Gastrocnemius medialis (tissue), 4 donors: Measurements from ENCODE around the gene AKAP13. TPM values are rescaled to one million over a fixed set of nuclear protein-coding genes. Genes with fewer than 3 reads are reported as not detected.

Source experiments
- ATAC-seq, 2 donors: fragments of 150-250 bp; one replicate each; pipeline ENCODE4 v1.9.1; 2016
- DNase-seq, 2 donors: peaks; one replicate each; pipeline ENCODE4 v3.0.0-alpha.2; 2019
- H3K27ac ChIP-seq, 4 donors: fragments of 200-600 bp; sonication (generic); 1 replicate in 1 of 4; 2 replicates in 3 of 4; pipeline ENCODE4 v1.5.1; 2016 to 2018; ENCODE audit warnings: mild to moderate bottlenecking in 2 of 4, moderate library complexity in 1 of 4
- H3K27me3 ChIP-seq, 3 donors: fragments of 200-600 bp; sonication (generic) in 2 of 3; 1 replicate in 1 of 3; 2 replicates in 2 of 3; pipeline versions ENCODE4 v1.5.1 to v1.6.0; 2016 to 2019; ENCODE audit warnings: mild to moderate bottlenecking in 1 of 3, moderate library complexity in 1 of 3
- H3K36me3 ChIP-seq, 2 donors: fragments of 200-600 bp; sonication (generic) in 1 of 2; one replicate each; pipeline ENCODE4 v1.5.1; 2017 to 2018
- H3K4me1 ChIP-seq, 2 donors: fragments of 200-600 bp; sonication (generic) in 1 of 2; one replicate each; pipeline ENCODE4 v1.5.1; 2016 to 2017; ENCODE audit warnings: mild to moderate bottlenecking in 2 of 2
- H3K4me3 ChIP-seq, 4 donors: fragments of 200-600 bp; sonication (generic) in 3 of 4; 1 replicate in 1 of 4; 2 replicates in 3 of 4; pipeline ENCODE4 v1.5.1; 2016 to 2019; ENCODE audit warnings: mild to moderate bottlenecking in 2 of 4
- H3K9me3 ChIP-seq, 3 donors: fragments of 200-600 bp; sonication (generic) in 2 of 3; 1 replicate in 1 of 3; 2 replicates in 2 of 3; pipeline ENCODE4 v1.5.1; 2016 to 2019
- POLR2A ChIP-seq, 2 donors: fragments of 450-650 bp; IDR thresholded peaks; one replicate each; pipeline ENCODE4 v1.6.1; 2017; ENCODE audit warnings: antibody characterized with exemption in 2 of 2, mild to moderate bottlenecking in 2 of 2, moderate library complexity in 2 of 2
- in situ Hi-C, 4 donors: fragments of 200-750 bp; cut with MboI; loops; one replicate each; pipeline versions ENCODE4 v1.15.0 to v1.8.0; 2017; ENCODE audit warnings: low sequenced_read_pairs in 4 of 4
- intact Hi-C: fragments of 100-400 bp; cut with DNase I; formaldehyde crosslinking; loops from one replicate; pipeline ENCODE4 v1.15.1; 2023; ENCODE audit warnings: low total_unique reads
- total RNA-seq, 4 donors: library from RNA; depleted of rRNA; stranded (reverse); fragments of >200 nt; gene quantifications; one replicate each; pipeline versions ENCODE4 v1.1.0 to v1.2.3, GENCODE V29; 2016
- TF ChIP-seq, protein P1 (sequence below), 5 experiments: fragments of 450-650 bp in 3 of 5; fragments of 200-600 bp in 2 of 5; sonication (generic) in 2 of 5; IDR thresholded peaks in 4 of 5; conservative IDR thresholded peaks in 1 of 5; 1 replicate in 4 of 5; 2 replicates in 1 of 5; pipeline ENCODE4 v1.5.1; 2016 to 2019; ENCODE audit warnings: antibody characterized with exemption in 5 of 5, mild to moderate bottlenecking in 3 of 5, moderate library complexity in 3 of 5

AKAP13 gene
- total RNA-seq, 4 donors from 2014 or later = 127 to 481 (median 172) TPM

DNA sequence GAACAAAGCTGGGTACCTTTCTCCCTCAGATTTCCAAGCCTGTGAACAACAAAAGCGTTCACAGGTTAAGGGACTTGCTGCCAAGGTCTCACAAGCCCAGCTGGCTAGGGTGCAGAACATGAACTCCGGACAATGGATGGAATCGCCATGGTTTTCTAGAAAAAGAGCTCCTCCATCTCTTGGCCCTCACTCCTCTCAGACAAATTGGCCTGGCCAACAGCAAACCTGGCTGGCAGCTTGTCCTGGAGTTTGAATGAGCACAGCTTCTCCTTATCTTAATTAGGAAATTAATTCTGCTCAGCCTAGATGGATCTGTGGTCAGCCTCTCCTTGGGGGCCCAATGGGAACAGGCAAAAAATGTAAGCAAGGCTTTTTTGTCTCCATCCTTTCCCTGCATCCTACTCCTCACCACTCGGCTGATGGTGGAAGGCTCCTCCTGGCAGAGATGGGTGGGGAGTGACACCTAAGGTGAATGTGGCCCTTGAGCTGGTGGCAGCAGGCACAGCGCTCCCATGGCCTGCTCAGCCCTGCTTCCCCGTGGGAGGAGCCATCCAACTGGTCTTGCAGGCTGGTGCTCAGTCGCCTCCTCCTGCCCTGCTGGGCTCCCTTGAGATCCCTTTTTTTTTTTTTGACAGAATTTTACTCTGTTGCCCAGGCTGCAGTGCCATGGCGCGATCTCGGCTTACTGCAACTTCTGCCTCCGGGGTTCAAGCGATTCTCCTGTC is 408.5 kb downstream of the AKAP13 start:
- Histone ChIP-seq H3K36me3 (no peaks in the 10 kb centered on the region), H3K27me3 (no peaks in the 10 kb centered on the region), H3K4me3 (no peak overlapping the region), H3K27ac (peak overlapping the region in 1 of 4 donors; percentile 22), H3K4me1 (peaks cover 45 to 56% of the 10 kb centered on the region in 2 donors), H3K9me3 (no peaks in the 10 kb centered on the region)
- intact Hi-C loops (no loop called here), in situ Hi-C loops (no loop called here)
- TF ChIP-seq POLR2A (IDR thresholded peaks at IDR 0.05) = no peak
- TF ChIP-seq, protein P1, sequence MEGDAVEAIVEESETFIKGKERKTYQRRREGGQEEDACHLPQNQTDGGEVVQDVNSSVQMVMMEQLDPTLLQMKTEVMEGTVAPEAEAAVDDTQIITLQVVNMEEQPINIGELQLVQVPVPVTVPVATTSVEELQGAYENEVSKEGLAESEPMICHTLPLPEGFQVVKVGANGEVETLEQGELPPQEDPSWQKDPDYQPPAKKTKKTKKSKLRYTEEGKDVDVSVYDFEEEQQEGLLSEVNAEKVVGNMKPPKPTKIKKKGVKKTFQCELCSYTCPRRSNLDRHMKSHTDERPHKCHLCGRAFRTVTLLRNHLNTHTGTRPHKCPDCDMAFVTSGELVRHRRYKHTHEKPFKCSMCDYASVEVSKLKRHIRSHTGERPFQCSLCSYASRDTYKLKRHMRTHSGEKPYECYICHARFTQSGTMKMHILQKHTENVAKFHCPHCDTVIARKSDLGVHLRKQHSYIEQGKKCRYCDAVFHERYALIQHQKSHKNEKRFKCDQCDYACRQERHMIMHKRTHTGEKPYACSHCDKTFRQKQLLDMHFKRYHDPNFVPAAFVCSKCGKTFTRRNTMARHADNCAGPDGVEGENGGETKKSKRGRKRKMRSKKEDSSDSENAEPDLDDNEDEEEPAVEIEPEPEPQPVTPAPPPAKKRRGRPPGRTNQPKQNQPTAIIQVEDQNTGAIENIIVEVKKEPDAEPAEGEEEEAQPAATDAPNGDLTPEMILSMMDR (IDR thresholded peaks at IDR 0.05 in 4 of 5, conservative IDR thresholded peaks at IDR 0.05 in 1 of 5) = no peak
- ATAC-seq (no peak), DNase-seq (no peak)

DNA sequence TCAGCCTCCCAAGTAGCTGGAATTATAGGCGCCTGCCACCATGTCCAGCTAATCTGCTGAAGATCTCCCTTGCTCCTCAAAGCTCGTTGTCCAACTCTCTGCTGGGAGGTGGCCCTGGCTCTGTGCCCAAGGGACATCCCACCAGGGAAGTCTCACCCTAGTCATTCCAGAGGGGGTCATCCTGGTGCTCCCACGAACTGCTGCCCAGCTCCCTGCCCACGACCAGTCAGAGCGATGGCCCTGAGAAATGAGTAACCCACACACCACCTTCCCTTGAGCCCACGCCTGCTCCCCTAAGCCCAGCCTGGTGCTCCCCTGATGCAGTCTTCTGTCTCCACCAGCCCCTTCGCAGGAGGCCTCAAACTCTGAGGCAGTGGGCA is 409.1 kb downstream of the AKAP13 start:
- peaks cover 41 to 51% of the 10 kb centered on the region in 2 donors for H3K4me1 ChIP-seq
- ATAC-seq = no peak
- H3K36me3 ChIP-seq = no peaks in the 10 kb centered on the region
- intact Hi-C loops = no loop called here
- DNase-seq = no peak
- H3K27ac ChIP-seq = no peak overlapping the region
- H3K4me3 ChIP-seq = no peak overlapping the region
- TF ChIP-seq, protein P1 (IDR thresholded peaks at IDR 0.05 in 4 of 5, conservative IDR thresholded peaks at IDR 0.05 in 1 of 5) = no peak
- TF ChIP-seq POLR2A (IDR thresholded peaks at IDR 0.05) = no peak
- no peaks in the 10 kb centered on the region for H3K27me3 ChIP-seq
- in situ Hi-C loops = no loop called here
- H3K9me3 ChIP-seq = no peaks in the 10 kb centered on the region

DNA sequence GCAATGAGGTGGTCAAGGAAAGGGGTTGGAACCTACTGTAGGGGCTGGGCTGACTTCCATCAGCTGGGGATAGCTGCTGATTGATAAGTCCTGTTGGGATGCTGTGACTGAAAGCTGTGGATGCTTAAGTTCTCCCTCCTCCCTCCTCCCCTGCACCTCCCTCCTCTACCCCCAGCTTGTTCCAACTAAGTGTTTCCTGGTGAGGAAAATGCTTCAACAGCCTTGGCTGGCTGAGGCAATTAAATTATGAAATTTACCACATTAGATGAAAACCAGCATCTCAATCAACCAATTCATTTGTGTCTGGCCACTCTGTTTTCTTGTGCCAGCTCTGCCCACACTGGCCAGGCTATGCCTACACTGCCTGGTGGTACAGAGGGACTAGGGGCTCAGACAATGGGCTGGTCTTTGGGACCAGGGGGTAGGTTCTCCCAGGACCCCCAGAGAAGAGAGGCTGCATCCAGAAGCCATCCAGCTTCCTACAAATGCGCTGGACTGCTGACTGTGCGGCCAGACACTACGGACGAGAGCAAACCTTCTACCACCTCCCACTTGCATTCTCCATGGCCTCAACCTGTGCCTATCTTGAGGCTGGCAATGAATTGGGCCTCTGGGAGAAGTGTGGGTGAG is 411.8 kb downstream of the AKAP13 start:
- DNase-seq (no peak), ATAC-seq (no peak)
- H3K4me3 ChIP-seq = no peak overlapping the region
- no peaks in the 10 kb centered on the region for H3K27me3 ChIP-seq
- no peaks in the 10 kb centered on the region for H3K36me3 ChIP-seq
- TF ChIP-seq POLR2A (IDR thresholded peaks at IDR 0.05) = no peak
- TF ChIP-seq, protein P1 (IDR thresholded peaks at IDR 0.05 in 4 of 5, conservative IDR thresholded peaks at IDR 0.05 in 1 of 5) = no peak
- no peaks in the 10 kb centered on the region for H3K9me3 ChIP-seq
- peaks cover 24 to 30% of the 10 kb centered on the region in 2 donors for H3K4me1 ChIP-seq
- intact Hi-C loops = loop anchor here (5.0 to 10.0 kb wide), 4 partner anchors 60 to 373 kb away; no protein-coding TSS in a partner anchor
- no peak overlapping the region for H3K27ac ChIP-seq
- in situ Hi-C loops = no loop called here

DNA sequence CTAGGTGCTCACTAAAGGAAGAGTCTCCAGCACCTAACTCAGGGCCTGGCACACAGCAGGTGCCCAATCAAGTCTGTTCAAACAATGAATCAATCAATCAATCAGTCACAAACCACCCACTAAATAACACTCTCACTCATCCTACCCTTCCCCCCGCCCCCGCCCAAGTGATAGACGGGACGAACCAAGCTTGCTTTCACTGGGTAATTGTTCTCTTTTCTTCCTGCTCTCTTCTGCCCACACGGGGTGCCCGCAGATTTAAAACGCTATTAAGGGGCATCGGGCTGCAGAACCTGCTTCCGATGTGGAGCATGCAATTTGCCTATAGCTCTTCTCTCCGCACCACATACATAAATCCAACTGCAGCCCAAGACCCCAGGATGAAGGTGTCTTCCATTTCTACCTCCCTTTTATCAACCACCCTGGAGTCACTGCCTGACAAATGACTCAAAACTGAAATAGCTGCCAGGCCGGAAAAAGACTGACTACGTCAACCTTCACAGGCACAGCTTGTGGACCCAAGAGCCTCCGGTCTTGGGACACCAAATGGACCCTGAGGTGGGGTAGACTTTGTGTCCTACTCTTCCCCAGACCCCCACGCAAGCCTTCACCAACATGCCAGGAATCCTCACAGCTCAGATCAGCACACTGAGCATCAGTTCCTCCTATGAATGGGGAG is 412.6 kb downstream of the AKAP13 start:
- Histone ChIP-seq H3K4me1 (peaks cover 18 to 28% of the 10 kb centered on the region in 2 donors), H3K36me3 (no peaks in the 10 kb centered on the region), H3K4me3 (peak overlapping the region; percentile 75 to 98 (median 92)), H3K27ac (peak overlapping the region; percentile 86 to 99 (median 98)), H3K27me3 (no peaks in the 10 kb centered on the region), H3K9me3 (no peaks in the 10 kb centered on the region)
- DNase-seq = no peak
- intact Hi-C loops = loop anchor here (5.0 to 10.0 kb wide), 4 partner anchors 61 to 372 kb away; no protein-coding TSS in a partner anchor
- TF ChIP-seq, protein P1 (IDR thresholded peaks at IDR 0.05 in 4 of 5, conservative IDR thresholded peaks at IDR 0.05 in 1 of 5) = no peak
- no peak for TF ChIP-seq POLR2A (IDR thresholded peaks at IDR 0.05)
- ATAC-seq = peak in 1 of 2 donors; percentile 20
- in situ Hi-C loops = no loop called here
